ENCODE measurements around the gene CACNA1E.

CACNA1E gene

GRCh38 chr1:181592255-181592859 is 109.0 kb downstream of the CACNA1E start:
- no peak for TF ChIP-seq CTCF (IDR thresholded peaks at IDR 0.05)

- TF ChIP-seq CTCF (IDR thresholded peaks at IDR 0.05) = no peak
Observed at GRCh38 chr1:181593042-181593441, 109.7 kb downstream of the CACNA1E start.

GRCh38 chr1:181594553-181594952 is 111.2 kb downstream of the CACNA1E start:
- no peak for TF ChIP-seq CTCF (IDR thresholded peaks at IDR 0.05)

GRCh38 chr1:181595234-181595633 is 111.9 kb downstream of the CACNA1E start:
- no peak for TF ChIP-seq CTCF (IDR thresholded peaks at IDR 0.05)

- no peak for TF ChIP-seq CTCF (IDR thresholded peaks at IDR 0.05)
Observed at GRCh38 chr1:181601186-181601950, 118.1 kb downstream of the CACNA1E start.

GRCh38 chr1:181603735-181604410 is 120.6 kb downstream of the CACNA1E start:
- TF ChIP-seq CTCF (IDR thresholded peaks at IDR 0.05) = no peak

GRCh38 chr1:181604482-181605249 is 121.3 kb downstream of the CACNA1E start:
- no peak for TF ChIP-seq CTCF (IDR thresholded peaks at IDR 0.05)
